ENCODE results near the gene TMEM178A. TPM values are rescaled to one million over a fixed set of nuclear protein-coding genes. Genes with fewer than 3 reads are reported as not detected.

TMEM178A gene
- total RNA-seq, 1 experiment from 2014 or later: 7.5 TPM

- no peak overlapping the region for H3K4me2 ChIP-seq (ENCODE audit: insufficient read depth, insufficient read length, low read length)
- H3K27ac Mint-ChIP-seq: peak overlapping the region in 2 of 3 experiments; percentile 2 to 9; a peak in 2 of 7 replicates
- TF ChIP-seq, protein P1, sequence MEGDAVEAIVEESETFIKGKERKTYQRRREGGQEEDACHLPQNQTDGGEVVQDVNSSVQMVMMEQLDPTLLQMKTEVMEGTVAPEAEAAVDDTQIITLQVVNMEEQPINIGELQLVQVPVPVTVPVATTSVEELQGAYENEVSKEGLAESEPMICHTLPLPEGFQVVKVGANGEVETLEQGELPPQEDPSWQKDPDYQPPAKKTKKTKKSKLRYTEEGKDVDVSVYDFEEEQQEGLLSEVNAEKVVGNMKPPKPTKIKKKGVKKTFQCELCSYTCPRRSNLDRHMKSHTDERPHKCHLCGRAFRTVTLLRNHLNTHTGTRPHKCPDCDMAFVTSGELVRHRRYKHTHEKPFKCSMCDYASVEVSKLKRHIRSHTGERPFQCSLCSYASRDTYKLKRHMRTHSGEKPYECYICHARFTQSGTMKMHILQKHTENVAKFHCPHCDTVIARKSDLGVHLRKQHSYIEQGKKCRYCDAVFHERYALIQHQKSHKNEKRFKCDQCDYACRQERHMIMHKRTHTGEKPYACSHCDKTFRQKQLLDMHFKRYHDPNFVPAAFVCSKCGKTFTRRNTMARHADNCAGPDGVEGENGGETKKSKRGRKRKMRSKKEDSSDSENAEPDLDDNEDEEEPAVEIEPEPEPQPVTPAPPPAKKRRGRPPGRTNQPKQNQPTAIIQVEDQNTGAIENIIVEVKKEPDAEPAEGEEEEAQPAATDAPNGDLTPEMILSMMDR (conservative IDR thresholded peaks at IDR 0.05): no peak
Measured at GRCh38 chr2:39625193-39625926, 40.4 kb upstream of the TMEM178A start.

More at GRCh38 chr2:39625193-39625926, 40.4 kb upstream of the TMEM178A start:
- no peak for DNase-seq
- Histone ChIP-seq H3K27ac (ENCODE audit: insufficient read length, low read depth, low read length) (no peak overlapping the region), H3K4ac (ENCODE audit: low read depth, low read length) (no peak overlapping the region), H3K79me2 (ENCODE audit: insufficient read depth, low read length) (no peaks in the 10 kb centered on the region), H4K20me1 (ENCODE audit: control insufficient read depth, insufficient read depth, insufficient read length) (no peaks in the 10 kb centered on the region), H2AFZ (ENCODE audit: low read length) (no peak overlapping the region), H3K18ac (ENCODE audit: insufficient read length, low read depth, low read length) (no peak overlapping the region), H4K91ac (ENCODE audit: insufficient read length, low read depth, low read length) (no peak overlapping the region), H4K8ac (replicated peaks; ENCODE audit: insufficient read length, low read depth, low read length) (no peak overlapping the region), H3K4me1 (ENCODE audit: insufficient read depth, low read length) (peaks cover 2% of the 10 kb centered on the region; the same call in 1 of the 2 replicates), H2AK5ac (ENCODE audit: insufficient read length, low read length) (no peak overlapping the region), H2BK20ac (ENCODE audit: low read depth, low read length, poor library complexity, severe bottlenecking) (no peak overlapping the region), H2BK15ac (ENCODE audit: low read depth, low read length) (no peak overlapping the region), H3K79me1 (ENCODE audit: insufficient read depth, low read depth, low read length, poor library complexity, severe bottlenecking) (no peaks in the 10 kb centered on the region), H3K23ac (ENCODE audit: insufficient read length, low read depth, low read length) (no peak overlapping the region), H2BK120ac (ENCODE audit: low read depth, low read length, poor library complexity, severe bottlenecking) (no peak overlapping the region), H3K9ac (ENCODE audit: extremely low read depth, insufficient read length, low read length) (no peak overlapping the region), H2BK12ac (ENCODE audit: insufficient read length, low read depth, low read length) (no peak overlapping the region), H4K5ac (ENCODE audit: insufficient read length, low read depth, low read length) (no peak overlapping the region), H3K23me2 (ENCODE audit: insufficient read length, low read depth, low read length, poor library complexity, severe bottlenecking) (no peaks in the 10 kb centered on the region), H3K14ac (ENCODE audit: insufficient read depth, low read length) (no peak overlapping the region), H3K27me3 (ENCODE audit: insufficient read depth, low read length) (no peaks in the 10 kb centered on the region), H2BK5ac (ENCODE audit: insufficient read length, low read length) (no peak overlapping the region), H3K9me3 (ENCODE audit: control insufficient read depth, low read depth, low read length) (no peaks in the 10 kb centered on the region), H3T11ph (ENCODE audit: low read length) (no peak overlapping the region), H3K56ac (ENCODE audit: insufficient read length, low read depth, low read length) (no peak overlapping the region)
- Mint-ChIP-seq H3K27me3 (ENCODE audit: low read depth) (no peaks in the 10 kb centered on the region; the same call in 1 of the 2 replicates), H3K9me3 (peaks cover 5 to 8% of the 10 kb centered on the region in 2 experiments; a peak in 4 of 5 replicates), H3K4me3 (no peak overlapping the region), H3K36me3 (ENCODE audit: insufficient read depth in 1 of 3, low read depth in 3 of 3) (peaks cover 0 to 3% (median 0%) of the 10 kb centered on the region in 3 experiments; a peak in 2 of 7 replicates), H3K4me1 (peaks cover 12 to 15% of the 10 kb centered on the region in 2 experiments)
- no CpG with 5 or more reads among the region's 9 CpGs for WGBS (ENCODE audit: extremely low coverage, insufficient read length, low lambda C conversion rate)

Measured in H9 (cell line).